Limb (tissue), 2 donors: Measurements from ENCODE around the gene GPR101.
"Not testable (repeated sequence)": the region's sequence is repeated elsewhere in the genome, so short reads cannot be mapped to it uniquely, and the experiment has no call there.

Experiments
- DNase-seq, 2 donors: peaks; one replicate each; pipeline ENCODE4 v3.0.0-alpha.2; 2016; ENCODE audit errors: extremely low spot score in 2 of 2

The GPR101 gene

DNA sequence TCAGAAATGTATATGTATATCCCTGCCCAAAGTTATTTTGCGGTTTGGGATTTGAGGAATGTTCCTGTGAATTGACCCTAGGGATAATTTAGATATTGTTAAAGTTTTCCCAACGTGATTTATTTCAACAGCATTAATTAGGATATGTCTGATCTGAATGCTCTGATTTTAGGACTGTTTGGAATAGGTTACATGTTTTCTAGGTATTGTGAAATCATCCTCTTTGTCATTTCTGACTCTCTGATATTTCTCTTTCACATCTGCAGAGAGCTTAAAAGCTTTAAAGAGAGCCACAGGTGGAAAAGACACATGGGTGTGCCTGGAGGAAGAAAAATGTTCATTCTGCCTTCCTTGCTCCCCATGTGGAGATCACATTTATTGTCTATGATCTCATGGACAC lies 5.1 kb downstream of the GPR101 start:
- no peak for DNase-seq

DNA sequence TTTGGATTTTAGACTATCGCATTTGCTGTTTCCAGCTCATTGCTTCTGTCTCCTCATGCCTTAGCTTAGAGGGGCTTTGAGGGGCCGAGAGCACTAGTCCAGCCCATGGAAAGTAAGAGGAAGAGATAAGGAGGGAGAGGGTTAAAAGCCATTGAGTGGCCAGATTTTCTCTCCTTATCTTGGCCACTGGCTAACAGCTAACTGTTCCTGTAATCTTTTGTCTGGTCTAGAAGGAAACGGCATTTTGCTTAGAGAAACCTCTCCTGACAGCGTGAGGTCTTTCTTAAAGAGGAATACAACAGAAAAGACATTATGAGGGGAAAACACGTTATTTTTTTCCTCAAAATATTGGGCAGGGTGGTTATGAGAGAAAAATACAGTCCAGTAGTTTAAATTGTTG lies 7.9 kb downstream of the GPR101 start:
- no peak for DNase-seq

DNA sequence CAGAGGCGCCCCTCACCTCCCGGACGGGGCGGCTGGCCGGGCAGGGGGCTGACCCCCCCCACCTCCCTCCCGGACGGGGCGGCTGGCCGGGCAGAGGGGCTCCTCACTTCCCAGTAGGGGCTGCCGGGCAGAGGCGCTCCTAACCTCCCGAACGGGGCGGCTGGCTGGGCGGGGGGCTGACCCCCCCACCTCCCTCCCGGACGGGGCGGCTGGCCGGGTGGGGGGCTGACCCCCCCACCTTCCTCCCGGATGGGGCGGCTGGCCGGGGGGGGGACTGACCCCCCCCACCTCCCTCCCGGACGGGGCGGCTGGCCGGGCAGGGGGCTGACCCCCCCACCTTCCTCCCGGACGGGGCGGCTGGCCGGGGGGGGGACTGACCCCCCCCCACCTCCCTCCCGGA lies 33.6 kb downstream of the GPR101 start:
- DNase-seq: not testable (repeated sequence)

DNA sequence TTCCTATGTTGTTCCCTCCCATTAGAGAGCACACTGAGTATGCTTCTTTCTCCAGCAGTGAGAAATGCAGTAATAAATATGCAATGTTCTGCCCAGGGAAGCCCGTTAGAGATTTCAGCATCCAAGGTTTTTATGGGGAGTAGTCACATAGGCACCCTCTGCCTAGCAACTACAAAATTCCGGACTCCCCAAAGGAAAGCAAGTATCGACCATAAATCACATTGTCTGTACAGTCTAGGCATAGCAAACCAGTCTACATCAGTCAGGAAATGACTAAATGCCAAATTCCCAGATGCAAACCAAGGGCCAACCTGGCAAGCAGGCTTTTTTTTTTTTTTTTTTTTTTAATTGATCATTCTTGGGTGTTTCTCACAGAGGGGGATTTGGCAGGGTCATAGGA lies 34.8 kb downstream of the GPR101 start:
- no peak for DNase-seq
